Stimulated activated CD4-positive, alpha-beta T cell treated with anti-CD3 and anti-CD28 coated beads, Interleukin-1b, Interleukin-23, amount 100 ng/mL, for 48 hours (primary cell): ENCODE results near the gene ROBO1.

ENCODE experiments used
- DNase-seq: peaks from one replicate; pipeline ENCODE4 v3.0.0-alpha.2; 2020

Gene ROBO1

GRCh38 chr3:79436387-79436786, 331.4 kb downstream of the ROBO1 start:
- no peak for DNase-seq

DNA sequence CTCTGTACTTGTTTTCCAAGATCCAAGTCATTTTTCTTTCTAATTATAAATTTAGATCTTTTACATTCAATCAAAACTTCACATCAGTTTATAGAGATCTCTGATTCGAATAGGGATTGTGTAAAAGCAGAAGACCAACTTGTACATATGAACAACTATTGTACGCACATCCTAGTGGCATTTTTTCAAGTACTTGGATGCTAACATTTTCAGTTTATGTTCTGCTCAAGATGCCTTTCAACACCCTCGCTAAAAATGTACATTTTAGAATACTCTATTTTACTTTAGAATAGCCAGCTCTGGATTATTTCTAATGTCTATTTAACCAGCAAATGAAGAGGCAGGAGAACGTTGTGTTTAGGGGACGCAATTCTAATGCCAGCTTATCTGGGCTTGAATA, 340.7 kb downstream of the ROBO1 start:
- DNase-seq = no peak

GRCh38 chr3:79424811-79425210, 343.0 kb downstream of the ROBO1 start:
- no peak for DNase-seq

DNA sequence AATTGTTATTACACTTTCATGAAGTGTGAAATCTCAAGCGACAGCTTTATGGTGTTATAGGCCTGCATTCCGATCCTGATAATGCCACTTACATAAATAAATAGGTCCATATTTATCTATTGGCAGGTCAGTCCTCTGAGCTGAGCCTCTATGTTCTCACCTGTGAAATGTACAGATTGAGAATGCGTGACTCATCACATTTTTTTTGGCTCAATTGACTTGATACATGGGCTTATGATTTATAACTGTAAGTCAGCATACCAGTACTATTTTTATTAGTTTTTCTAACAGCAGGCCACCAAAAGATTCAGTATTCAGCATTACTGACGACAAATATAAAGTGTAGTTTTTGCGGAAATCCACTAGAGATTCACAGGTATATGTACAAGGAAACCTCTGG, 344.4 kb downstream of the ROBO1 start:
- DNase-seq = no peak

GRCh38 chr3:79421273-79421672, 346.5 kb downstream of the ROBO1 start:
- no peak for DNase-seq

DNA sequence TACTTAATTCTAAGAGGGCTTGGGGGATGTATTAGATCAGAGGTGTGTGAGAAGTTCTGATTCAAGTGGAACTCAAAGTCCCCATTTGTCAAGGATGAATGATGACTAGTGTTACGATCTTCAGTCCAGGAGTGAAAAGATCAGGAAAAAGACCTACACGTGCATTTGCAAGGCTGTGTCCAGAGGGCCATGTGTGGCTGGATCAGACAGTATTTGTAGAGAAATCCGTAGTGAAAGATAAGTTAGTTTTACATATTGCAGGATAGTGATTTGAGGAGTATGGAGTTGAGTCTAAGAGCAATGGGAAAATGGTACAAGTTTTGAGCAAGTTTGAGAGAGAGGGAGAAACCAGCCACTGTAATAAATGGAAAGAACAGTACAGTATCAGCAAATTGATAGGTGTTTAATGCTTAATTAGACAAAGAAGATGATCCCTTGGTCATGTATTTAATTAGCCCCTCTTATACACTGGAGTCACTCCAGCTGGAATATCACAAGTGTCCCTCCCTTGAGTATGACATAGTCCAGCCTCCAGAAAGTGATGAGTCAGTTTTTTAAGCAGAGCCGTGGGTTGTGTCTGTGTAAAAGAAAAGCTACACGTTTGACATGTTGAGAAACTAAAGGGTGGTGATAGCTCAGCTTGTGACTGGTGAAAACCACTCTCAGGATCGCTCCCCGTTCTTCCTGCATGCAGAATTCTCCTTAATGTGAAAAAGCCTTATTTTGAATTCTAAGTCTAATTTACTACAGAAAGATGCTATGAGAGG, 348.8 kb downstream of the ROBO1 start:
- no peak for DNase-seq

GRCh38 chr3:79415356-79415755, 352.4 kb downstream of the ROBO1 start:
- DNase-seq = no peak

DNA sequence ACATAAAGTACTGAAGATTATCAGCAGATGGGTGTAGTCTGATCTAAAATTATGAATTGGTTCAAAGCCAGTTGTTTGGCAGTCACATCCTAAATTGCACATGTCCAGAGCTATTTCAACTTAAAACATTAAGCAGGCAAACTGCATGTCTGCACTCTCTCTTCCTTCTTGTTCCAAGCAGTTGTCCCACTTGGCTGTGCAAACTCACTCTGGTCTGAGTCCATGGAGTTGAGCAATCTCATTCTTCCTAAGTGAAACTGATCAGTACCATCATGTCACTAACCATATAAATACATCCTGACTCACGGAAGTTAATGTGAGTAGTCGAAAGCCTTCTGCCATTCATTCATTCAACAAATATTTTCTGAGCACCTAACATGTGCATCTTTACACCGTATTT, 353.0 kb downstream of the ROBO1 start:
- no peak for DNase-seq

- DNase-seq = no peak
Observed at GRCh38 chr3:79414035-79414434, 353.8 kb downstream of the ROBO1 start.

DNA sequence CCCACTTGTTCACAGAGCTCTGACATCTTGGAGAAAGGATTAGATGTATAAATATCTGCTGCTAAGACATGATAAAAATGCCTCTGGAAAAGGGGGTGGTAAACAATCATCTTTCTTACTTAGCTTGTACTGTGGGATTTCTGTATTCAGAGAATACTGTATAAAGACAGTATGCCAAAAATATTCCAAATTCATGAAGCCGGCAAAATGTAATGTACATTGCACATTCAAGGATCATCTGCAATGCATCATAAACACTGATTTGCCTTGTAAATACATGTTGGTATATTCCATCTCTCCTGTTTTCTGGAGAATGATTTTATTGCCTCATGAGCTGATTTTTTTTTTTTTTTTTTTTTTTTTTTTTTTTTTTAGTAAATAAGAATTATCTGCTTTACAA, 355.3 kb downstream of the ROBO1 start:
- DNase-seq = no peak

- DNase-seq = no peak
Observed at GRCh38 chr3:79410617-79411016, 357.2 kb downstream of the ROBO1 start.

GRCh38 chr3:79410136-79410535, 357.7 kb downstream of the ROBO1 start:
- DNase-seq = no peak

GRCh38 chr3:79406175-79406574, 361.6 kb downstream of the ROBO1 start:
- DNase-seq = no peak

GRCh38 chr3:79405183-79405582, 362.6 kb downstream of the ROBO1 start:
- no peak for DNase-seq

GRCh38 chr3:79396595-79396994, 371.2 kb downstream of the ROBO1 start:
- DNase-seq = no peak

DNA sequence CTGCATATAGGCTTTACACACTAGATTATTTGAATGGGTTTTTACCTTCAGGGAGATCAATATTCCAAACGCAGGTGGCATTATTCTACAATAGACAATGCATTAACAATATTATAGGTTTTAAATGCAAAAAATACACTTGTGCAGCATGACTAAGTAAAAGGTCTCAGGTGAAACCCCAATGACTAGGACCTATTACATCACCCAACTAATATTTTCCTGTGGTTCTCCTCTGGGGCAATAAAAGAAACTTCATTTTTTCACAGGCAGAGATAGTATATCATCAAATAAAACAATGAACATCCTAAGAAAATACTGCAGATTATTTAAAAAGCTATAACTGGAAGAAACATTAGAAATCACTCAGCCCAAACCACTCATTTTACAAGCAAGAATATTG, 375.3 kb downstream of the ROBO1 start:
- no peak for DNase-seq

DNA sequence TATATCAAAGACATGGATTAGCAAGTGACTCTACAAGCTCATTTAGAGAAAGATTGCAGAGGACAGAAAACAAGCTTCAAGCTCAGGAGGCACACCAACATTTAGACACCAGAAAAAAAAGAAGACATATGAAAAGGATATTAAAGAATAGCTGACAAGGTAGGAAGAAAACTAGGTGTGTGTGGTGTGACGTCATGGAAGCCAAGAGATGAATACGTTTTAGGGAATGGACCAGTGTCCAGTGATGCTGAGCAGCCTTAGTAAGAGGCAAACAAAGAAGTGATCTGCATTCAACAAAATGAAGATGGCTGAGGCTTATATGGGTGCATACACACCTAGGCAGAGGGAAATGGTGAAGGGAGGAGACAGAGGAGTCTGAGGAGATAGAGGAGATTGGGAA, 377.4 kb downstream of the ROBO1 start:
- no peak for DNase-seq

- no peak for DNase-seq
Observed at GRCh38 chr3:79385211-79385610, 382.6 kb downstream of the ROBO1 start.

DNA sequence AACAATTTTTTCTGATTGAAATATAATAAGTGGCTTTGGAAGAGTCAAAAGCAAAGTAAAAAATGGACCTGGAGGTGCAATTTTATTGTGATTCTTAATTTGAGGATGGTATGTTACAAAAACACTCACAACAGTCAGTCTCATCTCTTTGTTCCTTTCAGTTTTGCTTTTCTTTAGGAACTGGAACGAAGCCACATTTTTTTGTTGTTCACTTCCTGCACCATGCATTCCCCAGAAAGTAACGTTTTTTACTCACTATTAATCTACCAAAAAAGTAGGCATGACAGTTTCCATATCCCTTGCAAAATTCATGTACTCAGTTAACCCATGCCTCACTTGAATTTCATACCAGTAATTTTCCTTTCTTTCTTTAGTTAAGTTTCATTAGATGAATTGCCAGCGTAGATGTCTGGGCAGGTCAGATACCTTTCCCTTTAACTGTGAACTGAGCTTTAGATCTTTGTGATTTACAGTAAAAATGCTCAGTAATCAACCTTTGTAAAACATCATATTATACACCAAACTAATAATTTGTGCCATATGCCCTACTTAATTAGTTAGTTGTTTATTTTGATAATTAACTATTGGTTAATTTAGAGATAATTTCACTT, 384.3 kb downstream of the ROBO1 start:
- no peak for DNase-seq

DNA sequence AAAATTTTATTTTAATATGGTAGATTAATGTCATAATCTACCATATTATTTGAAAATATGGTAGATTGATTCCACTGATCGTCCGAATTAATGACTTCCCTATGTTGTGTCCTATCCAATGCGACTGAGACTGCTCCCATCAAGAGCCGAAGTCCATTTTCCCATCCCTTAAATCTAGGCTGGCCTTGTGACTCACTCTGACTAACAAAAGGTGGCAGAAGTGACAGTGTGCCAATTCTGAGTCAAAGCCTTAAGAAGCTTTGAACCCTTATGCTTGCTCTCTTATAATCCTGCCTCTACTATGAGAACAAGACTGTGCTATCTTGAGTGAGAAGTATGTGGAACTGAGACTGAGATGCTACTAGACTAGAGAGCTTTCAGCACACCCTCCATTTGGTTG, 387.2 kb downstream of the ROBO1 start:
- DNase-seq = no peak

- no peak for DNase-seq
Observed at GRCh38 chr3:79378064-79378463, 389.7 kb downstream of the ROBO1 start.

DNA sequence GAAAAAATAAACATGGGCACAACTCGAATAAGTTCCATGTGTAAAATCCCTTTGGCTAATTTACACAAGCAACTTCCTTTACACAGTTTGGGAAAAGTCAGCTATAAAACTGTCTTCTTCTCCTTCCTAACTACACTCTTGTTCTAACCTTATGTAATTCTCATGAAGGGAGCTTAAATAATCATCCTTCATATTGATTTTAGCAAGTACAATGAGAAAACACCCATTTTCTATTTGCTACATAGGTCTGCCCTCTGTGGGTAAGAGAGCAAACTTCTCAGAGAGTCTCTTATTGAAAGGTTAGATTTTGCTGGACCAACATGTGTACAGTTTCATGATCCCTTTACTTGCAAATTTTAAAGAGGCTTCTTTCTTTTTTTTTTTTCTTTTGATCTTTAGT, 398.5 kb downstream of the ROBO1 start:
- DNase-seq = no peak

GRCh38 chr3:79368403-79368802, 399.4 kb downstream of the ROBO1 start:
- no peak for DNase-seq

DNA sequence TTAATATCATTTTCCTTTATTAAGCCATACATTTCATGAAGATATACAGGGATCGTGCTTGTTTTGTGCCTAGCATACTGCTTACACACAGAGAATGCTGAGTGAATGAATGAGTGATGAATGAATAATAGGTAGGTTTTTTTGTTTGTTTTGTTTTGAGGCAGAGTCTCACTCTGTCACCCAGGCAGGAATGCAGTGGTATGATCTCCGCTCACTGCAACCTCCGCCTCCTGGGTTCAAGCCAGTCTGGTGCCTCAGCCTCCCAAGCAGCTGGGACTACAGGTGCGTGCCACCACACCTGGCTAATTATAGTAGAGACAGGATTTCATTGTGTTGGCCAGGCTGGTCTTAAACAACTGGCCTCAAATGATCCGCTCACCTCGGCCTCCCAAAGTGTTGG, 400.0 kb downstream of the ROBO1 start:
- no peak for DNase-seq

DNA sequence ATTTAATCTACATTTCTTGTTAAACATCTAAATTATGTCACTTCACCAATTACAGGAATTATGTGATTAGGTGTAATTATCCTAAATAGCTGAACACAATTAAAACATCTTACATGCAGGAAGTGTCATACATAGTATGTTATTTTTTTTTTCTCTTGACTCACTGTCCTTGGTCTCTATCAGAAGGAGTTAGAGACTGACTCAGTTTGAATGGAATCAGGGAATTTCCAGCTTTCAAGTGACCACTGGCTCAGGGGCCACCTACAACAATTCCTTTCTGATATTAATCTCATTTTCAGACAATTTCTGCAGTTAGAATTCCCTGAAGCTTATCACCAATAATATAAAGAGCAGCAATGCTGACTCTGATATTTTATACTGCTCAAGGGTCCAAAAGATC, 400.7 kb downstream of the ROBO1 start:
- DNase-seq = no peak
